Measurements from ENCODE around the gene KAT2B. TPM values are rescaled to one million over a fixed set of nuclear protein-coding genes. Genes with fewer than 3 reads are reported as not detected.

KAT2B gene
- total RNA-seq, 1 donor from 2014 or later: 1.8 TPM

DNA sequence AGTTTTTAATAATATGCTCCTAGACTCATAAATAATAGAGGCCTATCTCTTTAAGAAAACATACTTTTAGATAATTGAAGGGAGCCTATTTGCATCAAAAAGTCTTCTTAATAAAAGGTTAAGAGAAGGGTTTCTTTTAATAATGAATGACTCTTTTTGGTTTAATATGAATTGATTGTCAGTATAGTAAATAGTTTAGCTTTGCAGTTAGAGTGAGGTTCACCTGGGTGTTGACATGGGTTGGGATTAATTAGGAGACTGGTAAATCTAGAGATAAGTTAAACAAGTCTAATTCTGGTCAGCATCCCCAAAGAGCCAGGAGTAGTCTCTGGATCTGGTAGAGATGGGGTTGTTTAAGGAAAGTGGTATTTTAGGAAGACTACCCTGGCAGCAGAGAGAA, 43.0 kb downstream of the KAT2B start:
- Histone ChIP-seq H3K27me3 (ENCODE audit: control insufficient read depth, insufficient read depth, low read length) (no peaks in the 10 kb centered on the region), H3K4me3 (ENCODE audit: low read depth, low read length) (no peak overlapping the region), H3K36me3 (ENCODE audit: control insufficient read depth, insufficient read depth, low read length) (no peaks in the 10 kb centered on the region)
- TF ChIP-seq, protein P1, sequence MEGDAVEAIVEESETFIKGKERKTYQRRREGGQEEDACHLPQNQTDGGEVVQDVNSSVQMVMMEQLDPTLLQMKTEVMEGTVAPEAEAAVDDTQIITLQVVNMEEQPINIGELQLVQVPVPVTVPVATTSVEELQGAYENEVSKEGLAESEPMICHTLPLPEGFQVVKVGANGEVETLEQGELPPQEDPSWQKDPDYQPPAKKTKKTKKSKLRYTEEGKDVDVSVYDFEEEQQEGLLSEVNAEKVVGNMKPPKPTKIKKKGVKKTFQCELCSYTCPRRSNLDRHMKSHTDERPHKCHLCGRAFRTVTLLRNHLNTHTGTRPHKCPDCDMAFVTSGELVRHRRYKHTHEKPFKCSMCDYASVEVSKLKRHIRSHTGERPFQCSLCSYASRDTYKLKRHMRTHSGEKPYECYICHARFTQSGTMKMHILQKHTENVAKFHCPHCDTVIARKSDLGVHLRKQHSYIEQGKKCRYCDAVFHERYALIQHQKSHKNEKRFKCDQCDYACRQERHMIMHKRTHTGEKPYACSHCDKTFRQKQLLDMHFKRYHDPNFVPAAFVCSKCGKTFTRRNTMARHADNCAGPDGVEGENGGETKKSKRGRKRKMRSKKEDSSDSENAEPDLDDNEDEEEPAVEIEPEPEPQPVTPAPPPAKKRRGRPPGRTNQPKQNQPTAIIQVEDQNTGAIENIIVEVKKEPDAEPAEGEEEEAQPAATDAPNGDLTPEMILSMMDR (IDR thresholded peaks at IDR 0.05; ENCODE audit: insufficient read depth, low read length, poor library complexity, severe bottlenecking): no peak
- no peak for DNase-seq (ENCODE audit: low read depth)

- TF ChIP-seq, protein P1 (IDR thresholded peaks at IDR 0.05; ENCODE audit: insufficient read depth, low read length, poor library complexity, severe bottlenecking): no peak
- Histone ChIP-seq H3K4me3 (ENCODE audit: low read depth, low read length) (no peak overlapping the region), H3K27me3 (ENCODE audit: control insufficient read depth, insufficient read depth, low read length) (no peaks in the 10 kb centered on the region), H3K36me3 (ENCODE audit: control insufficient read depth, insufficient read depth, low read length) (no peaks in the 10 kb centered on the region)
- no peak for DNase-seq (ENCODE audit: low read depth)
These were observed 43.7 kb downstream of the KAT2B start for GRCh38 chr3:20083953-20084352.

DNA sequence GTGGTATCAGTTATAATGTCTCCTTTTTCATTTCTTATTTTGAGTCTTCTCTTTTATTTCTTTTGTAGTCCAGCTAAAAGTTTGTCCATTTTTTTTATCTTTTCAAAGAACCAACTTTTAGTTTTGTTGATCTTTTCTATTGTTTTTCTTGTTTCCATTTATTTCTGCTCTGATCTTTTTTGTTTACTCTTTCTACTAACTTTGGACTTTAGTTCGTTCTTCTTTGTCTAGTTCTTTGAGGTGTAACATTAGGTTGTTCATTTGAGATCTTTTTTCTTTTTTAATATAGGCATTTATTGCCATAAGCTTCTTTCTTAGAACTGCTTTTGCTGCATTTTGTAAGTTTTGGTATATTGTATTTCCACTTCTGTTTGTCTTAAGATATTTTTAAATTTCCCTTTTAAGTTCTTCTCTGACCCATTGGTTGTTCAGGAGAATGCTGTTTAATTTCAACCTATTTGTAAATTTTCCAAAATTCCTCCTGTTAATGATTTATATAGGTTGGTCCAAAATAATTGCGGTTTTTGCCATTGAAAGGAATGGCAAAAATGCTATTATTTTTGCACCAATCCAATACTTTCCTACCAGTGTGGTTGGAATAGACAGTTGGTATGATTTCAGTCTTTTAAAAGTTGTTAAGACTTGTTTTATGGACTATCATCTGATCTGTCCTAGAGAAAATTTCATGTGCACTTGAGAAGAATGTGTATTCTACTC, 51.2 kb downstream of the KAT2B start:
- Histone ChIP-seq H3K27me3 (ENCODE audit: control insufficient read depth, insufficient read depth, low read length) (no peaks in the 10 kb centered on the region), H3K36me3 (ENCODE audit: control insufficient read depth, insufficient read depth, low read length) (no peaks in the 10 kb centered on the region), H3K4me3 (ENCODE audit: low read depth, low read length) (no peak overlapping the region)
- TF ChIP-seq, protein P1 (IDR thresholded peaks at IDR 0.05; ENCODE audit: insufficient read depth, low read length, poor library complexity, severe bottlenecking): no peak
- DNase-seq (ENCODE audit: low read depth): no peak

- Histone ChIP-seq H3K27me3 (ENCODE audit: control insufficient read depth, insufficient read depth, low read length) (no peaks in the 10 kb centered on the region), H3K36me3 (ENCODE audit: control insufficient read depth, insufficient read depth, low read length) (no peaks in the 10 kb centered on the region), H3K4me3 (ENCODE audit: low read depth, low read length) (no peak overlapping the region)
- no peak for DNase-seq (ENCODE audit: low read depth)
- TF ChIP-seq, protein P1 (IDR thresholded peaks at IDR 0.05; ENCODE audit: insufficient read depth, low read length, poor library complexity, severe bottlenecking): no peak
These were observed 55.2 kb downstream of the KAT2B start for GRCh38 chr3:20095470-20095869.

DNA sequence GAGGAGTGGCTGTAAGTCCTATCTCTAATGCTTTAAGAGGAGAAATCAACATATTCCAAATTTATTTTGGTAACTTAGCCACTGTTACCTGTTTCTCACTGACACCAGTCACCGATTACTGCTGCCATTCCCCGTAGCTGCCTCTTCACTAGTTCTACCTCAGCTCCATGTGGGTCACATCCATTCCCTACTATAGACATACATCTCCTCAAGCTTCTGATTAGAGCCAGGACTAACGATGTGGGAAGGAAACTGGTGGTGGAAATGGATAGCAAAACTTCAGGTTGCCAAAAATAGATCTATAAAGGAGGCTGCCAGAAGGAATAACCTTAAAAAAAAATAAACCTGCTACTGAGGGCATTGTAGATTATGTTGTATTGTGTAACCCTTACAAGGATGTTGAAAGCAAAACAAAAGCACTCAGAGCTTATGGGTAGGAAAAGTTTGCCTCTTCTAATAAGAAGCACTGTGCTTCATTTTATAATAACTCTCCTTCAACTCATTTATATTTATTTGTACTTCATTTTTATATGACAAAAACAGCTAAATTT, 56.0 kb downstream of the KAT2B start:
- Histone ChIP-seq H3K36me3 (ENCODE audit: control insufficient read depth, insufficient read depth, low read length) (no peaks in the 10 kb centered on the region), H3K4me3 (ENCODE audit: low read depth, low read length) (no peak overlapping the region), H3K27me3 (ENCODE audit: control insufficient read depth, insufficient read depth, low read length) (no peaks in the 10 kb centered on the region)
- no peak for DNase-seq (ENCODE audit: low read depth)
- TF ChIP-seq, protein P1 (IDR thresholded peaks at IDR 0.05; ENCODE audit: insufficient read depth, low read length, poor library complexity, severe bottlenecking): no peak

DNA sequence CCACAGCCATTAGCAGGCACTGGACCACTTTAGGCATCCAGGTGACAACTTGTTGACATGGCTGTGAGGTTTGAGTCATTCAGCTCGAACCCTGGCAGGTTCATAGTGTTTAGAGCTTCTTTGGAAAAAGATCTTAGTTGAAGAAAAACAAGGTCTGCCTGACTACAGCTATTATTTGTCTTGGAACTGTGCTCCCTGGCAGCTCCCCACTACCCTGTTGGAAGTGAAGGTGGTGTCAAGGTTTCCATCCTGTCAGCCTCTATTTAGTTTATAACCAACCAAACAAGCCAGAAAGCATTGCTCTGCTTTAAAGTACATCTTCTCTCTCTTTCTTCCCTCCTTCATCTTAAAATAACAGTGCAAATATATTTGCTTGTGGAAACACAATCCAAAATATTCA, 56.8 kb downstream of the KAT2B start:
- H3K27me3 ChIP-seq (ENCODE audit: control insufficient read depth, insufficient read depth, low read length): no peaks in the 10 kb centered on the region
- DNase-seq (ENCODE audit: low read depth): no peak
- no peak overlapping the region for H3K4me3 ChIP-seq (ENCODE audit: low read depth, low read length)
- TF ChIP-seq, protein P1 (IDR thresholded peaks at IDR 0.05; ENCODE audit: insufficient read depth, low read length, poor library complexity, severe bottlenecking): no peak
- no peaks in the 10 kb centered on the region for H3K36me3 ChIP-seq (ENCODE audit: control insufficient read depth, insufficient read depth, low read length)
